Epithelial cell of esophagus (primary cell): Measurements from ENCODE around the gene ANKRD44.
A peak's percentile ranks its signal among the peaks of the same experiment; 100 is the strongest.

Source experiments
- DNase-seq: peaks from one replicate; pipeline ENCODE4 v3.0.0; 2010; ENCODE audit warnings: low read depth
- H3K4me3 ChIP-seq: 2 replicates; pipeline ENCODE4 v1.5.1; 2011; ENCODE audit warnings: mild to moderate bottlenecking, low read length, control low read depth
- TF ChIP-seq, protein P1 (sequence below): IDR thresholded peaks from 2 replicates; pipeline ENCODE4 v1.5.1; 2011; ENCODE audit warnings: low read depth, mild to moderate bottlenecking, low read length, control low read depth, inconsistent platforms; ENCODE audit not compliant: insufficient read depth; ENCODE audit errors: missing control alignments

The ANKRD44 gene

DNA sequence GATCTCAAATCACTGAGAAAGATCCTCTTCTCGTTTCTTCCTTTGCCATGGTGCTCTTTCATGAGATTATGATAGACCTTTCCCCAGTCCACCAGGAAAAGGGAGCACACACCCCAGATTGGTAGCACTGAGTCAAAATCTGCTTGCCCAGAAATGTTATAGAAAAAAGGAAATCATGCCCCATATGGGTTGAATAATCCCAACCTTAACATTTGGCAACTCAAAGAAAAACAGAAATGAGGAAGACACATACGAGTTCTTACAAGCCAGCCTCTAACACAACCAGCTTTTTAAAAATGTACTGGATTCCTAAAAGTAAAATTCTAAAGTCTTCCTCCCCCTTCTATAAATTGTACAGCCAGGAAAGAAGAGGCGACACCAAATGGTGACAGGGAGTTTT is 103.0 kb downstream of the ANKRD44 start:
- TF ChIP-seq, protein P1, sequence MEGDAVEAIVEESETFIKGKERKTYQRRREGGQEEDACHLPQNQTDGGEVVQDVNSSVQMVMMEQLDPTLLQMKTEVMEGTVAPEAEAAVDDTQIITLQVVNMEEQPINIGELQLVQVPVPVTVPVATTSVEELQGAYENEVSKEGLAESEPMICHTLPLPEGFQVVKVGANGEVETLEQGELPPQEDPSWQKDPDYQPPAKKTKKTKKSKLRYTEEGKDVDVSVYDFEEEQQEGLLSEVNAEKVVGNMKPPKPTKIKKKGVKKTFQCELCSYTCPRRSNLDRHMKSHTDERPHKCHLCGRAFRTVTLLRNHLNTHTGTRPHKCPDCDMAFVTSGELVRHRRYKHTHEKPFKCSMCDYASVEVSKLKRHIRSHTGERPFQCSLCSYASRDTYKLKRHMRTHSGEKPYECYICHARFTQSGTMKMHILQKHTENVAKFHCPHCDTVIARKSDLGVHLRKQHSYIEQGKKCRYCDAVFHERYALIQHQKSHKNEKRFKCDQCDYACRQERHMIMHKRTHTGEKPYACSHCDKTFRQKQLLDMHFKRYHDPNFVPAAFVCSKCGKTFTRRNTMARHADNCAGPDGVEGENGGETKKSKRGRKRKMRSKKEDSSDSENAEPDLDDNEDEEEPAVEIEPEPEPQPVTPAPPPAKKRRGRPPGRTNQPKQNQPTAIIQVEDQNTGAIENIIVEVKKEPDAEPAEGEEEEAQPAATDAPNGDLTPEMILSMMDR: no peak
- H3K4me3 ChIP-seq: no peak overlapping the region
- DNase-seq: no peak

DNA sequence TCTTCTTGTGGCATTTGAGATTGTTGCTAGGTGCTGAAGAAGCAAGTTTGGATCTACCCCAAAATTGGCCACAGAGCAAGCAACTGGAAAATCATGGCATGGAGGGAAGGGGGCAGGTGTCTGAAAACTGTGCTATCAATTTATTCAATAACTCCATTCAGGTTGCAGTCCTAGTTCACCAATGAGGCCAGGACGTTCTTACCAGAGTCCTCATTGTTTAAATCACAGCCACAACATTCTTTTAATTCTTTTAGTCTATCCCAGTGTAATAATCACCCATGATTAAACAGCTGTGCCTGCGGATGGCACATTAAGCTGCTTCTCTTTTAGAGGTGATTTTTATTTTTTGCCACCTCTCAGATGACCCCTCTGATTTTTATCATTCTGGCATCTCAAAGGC is 103.5 kb downstream of the ANKRD44 start:
- no peak for DNase-seq

DNA sequence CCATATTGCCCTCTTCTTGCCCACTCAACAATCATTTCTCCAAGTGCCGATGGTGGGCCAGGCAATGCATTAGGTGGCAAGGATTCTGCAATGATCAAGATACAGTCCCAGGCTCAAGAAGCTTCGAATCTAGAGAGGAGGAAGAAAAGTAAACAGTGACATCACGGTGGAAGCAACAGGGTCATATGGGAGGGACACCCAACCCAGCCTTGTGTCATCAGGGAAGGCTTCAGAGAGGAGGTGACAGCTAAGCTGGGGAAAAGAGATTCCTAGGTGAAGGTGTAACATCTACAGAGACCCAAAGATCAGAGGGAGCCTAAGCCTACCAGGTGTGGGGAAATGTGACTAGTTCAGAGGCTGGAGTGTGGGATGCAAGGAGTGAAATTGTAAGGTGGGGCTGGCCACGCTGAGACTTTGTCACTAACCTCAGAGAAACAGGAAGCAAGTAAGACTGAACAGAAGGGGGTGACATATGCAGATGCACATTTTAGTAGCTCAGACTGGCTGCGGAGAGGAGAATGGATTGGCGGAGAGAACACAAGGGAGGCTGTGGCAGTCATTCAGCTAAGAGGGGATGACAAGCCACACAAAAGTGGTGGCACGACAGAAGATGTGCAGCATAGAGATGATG is 104.9 kb downstream of the ANKRD44 start:
- no peak overlapping the region for H3K4me3 ChIP-seq
- no peak for DNase-seq
- TF ChIP-seq, protein P1: no peak

More for the DNA sequence above, 103.5 kb downstream of the ANKRD44 start:
- no peak overlapping the region for H3K4me3 ChIP-seq
- TF ChIP-seq, protein P1: no peak

DNA sequence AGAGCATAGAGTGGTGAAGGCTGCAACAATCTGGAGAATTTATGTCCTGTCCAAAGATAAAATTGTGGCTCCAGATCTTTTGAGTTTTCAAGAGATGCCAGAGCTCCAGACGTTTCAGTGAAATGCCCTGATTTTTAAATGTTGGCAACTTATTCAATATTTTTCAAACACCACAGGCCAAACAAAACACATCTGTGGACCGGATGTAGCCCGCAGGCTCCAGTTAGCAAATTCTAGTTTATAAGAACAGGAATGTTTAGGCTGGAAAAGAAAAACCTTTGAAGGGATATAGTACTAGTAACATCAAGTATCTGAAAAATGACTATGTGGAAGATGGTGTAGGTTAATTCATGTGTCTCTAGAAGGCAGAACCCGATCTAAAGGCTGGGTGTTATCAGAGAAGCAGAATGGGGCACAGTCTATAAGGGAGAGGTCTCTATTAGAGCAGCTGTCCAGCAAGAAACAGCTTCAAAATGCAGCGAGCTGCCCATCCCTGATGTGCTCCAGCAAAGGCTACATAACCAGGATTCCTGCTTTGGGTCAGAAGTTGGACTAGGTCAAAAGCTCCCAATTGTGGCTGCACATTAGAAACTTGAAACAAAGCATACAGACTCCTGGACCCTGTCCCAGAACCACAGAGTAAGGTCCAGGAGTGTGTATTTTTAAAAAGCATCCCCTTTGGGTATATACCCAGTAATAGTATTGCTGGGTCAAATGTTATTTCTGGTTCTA is 105.9 kb downstream of the ANKRD44 start:
- no peak overlapping the region for H3K4me3 ChIP-seq
- TF ChIP-seq, protein P1: no peak
- DNase-seq: no peak

DNA sequence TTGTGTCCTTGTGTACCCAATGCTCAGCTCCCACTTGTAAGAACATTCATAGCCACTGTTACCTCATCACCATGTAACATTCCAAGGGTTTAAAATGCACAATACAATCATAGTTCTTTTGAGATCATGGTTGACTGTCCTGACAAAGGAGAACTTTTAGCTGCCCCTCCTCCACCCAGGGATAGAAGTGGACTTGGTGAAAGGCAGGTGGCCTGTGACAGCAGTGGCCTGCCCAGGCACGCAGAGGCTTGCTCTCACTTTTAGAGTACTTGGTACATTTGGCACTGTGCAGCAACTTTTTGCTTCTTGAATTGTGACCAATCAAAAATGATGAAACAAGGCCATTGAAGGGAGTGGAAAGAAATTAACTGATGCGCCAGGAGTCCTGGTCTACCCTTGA is 108.7 kb downstream of the ANKRD44 start:
- no peak overlapping the region for H3K4me3 ChIP-seq

DNA sequence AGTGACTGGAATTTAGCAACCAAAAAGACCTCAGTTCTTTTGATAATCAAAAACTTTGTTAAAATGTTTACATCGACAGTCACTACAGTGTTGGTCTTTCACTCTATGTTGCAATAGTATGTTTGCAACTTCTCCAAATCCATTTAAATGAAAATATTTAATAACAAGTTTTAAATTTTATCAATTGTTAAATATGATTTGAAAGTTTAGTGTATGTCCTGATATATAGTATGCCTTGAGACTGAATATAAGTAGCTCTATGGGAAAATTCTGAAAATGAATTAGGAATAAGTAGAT is 109.9 kb downstream of the ANKRD44 start:
- no peak for DNase-seq
- TF ChIP-seq, protein P1: no peak
- H3K4me3 ChIP-seq: no peak overlapping the region

More for the DNA sequence above, 108.7 kb downstream of the ANKRD44 start:
- TF ChIP-seq, protein P1: no peak
- DNase-seq: peak; percentile 46
